ENCODE measurements around the gene GRM4.

The GRM4 gene

DNA sequence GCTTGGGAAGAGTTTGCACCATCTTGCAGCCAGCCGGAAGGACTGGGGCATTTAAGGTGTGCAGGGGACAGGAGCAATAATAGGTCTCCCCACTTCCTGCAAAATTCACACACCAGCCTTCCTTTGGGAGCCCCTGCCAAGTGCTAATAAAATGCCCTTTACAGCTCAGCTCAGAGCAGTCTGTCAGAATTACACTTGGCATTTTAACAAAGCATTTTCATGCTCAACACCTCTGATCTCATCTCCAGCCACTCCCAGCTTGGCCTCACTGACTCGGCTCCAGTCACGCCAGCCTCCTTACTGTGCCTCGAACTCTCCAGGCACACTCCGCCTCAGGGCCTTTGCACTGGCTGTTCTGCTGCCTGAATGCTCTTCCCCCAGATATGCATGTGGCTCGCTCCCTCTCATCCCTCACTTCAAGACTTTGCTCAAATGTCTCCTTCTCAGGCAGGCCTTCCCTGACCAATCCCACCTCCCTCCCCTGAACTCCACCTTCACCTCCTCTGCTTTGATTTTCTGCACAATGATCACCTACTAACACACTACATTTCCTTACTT is 43.7 kb downstream of the GRM4 start:
- Histone ChIP-seq H3K9me3 (ENCODE audit: control insufficient read depth in 1 of 2, low read length in 2 of 2) (no peaks in the 10 kb centered on the region), H3K27me3 (ENCODE audit: low read depth, low read length) (no peaks in the 10 kb centered on the region), H3K4me3 (ENCODE audit: low read depth in 1 of 2, low read length in 2 of 2) (no peak overlapping the region), H3K27ac (ENCODE audit: low read length) (no peak overlapping the region), H3K4me1 (ENCODE audit: control insufficient read depth in 1 of 2, insufficient read depth in 2 of 2, low read length in 2 of 2) (no peaks in the 10 kb centered on the region), H3K36me3 (ENCODE audit: control insufficient read depth in 1 of 2, insufficient read depth in 2 of 2, low read length in 2 of 2) (no peaks in the 10 kb centered on the region)

DNA sequence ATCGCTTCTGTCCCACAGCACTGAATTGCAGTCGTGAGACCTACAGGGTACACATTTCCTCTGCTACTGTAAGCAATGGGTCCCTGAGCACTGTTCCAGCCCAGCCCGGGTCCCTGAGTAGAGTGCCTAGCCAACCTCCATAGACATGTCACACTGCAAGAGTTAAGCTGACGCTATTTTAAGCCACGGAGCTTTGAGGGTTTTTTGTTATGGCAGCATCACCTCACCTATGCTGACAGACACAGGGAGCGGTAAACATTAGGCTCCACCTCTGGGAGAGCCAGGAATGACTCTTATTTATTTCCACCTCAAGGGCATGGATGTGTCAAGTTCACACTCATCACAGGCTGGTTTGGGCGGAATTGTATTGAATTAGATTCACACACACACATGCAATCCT is 45.1 kb downstream of the GRM4 start:
- Histone ChIP-seq H3K4me1 (ENCODE audit: control insufficient read depth in 1 of 2, insufficient read depth in 2 of 2, low read length in 2 of 2) (no peaks in the 10 kb centered on the region), H3K4me3 (ENCODE audit: low read depth in 1 of 2, low read length in 2 of 2) (no peak overlapping the region), H3K9me3 (ENCODE audit: control insufficient read depth in 1 of 2, low read length in 2 of 2) (no peaks in the 10 kb centered on the region), H3K27ac (ENCODE audit: low read length) (no peak overlapping the region), H3K27me3 (ENCODE audit: low read depth, low read length) (no peaks in the 10 kb centered on the region), H3K36me3 (ENCODE audit: control insufficient read depth in 1 of 2, insufficient read depth in 2 of 2, low read length in 2 of 2) (no peaks in the 10 kb centered on the region)

DNA sequence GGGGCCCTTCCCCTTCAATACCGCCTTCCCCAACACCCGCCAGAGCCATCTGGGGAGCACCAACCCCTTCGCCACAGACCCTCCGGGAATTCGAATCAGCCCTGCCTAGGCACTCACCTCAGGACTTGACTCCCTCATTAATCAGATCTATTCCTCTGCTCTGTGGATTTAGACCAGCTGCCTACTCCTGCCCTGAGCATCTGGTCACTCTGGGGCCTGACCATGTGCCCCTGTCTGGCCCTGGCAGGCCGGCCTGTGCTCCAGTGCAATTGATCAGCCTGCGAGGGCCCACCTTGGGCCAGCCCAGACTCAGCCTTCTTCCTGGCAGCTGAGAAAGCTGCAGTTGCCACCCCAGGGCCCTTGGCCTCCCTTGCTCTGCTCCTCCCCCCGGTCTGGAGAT is 46.0 kb downstream of the GRM4 start:
- Histone ChIP-seq H3K4me1 (ENCODE audit: control insufficient read depth in 1 of 2, insufficient read depth in 2 of 2, low read length in 2 of 2) (no peaks in the 10 kb centered on the region), H3K27ac (ENCODE audit: low read length) (no peak overlapping the region), H3K27me3 (ENCODE audit: low read depth, low read length) (no peaks in the 10 kb centered on the region), H3K36me3 (ENCODE audit: control insufficient read depth in 1 of 2, insufficient read depth in 2 of 2, low read length in 2 of 2) (no peaks in the 10 kb centered on the region), H3K4me3 (ENCODE audit: low read depth in 1 of 2, low read length in 2 of 2) (no peak overlapping the region), H3K9me3 (ENCODE audit: control insufficient read depth in 1 of 2, low read length in 2 of 2) (no peaks in the 10 kb centered on the region)

DNA sequence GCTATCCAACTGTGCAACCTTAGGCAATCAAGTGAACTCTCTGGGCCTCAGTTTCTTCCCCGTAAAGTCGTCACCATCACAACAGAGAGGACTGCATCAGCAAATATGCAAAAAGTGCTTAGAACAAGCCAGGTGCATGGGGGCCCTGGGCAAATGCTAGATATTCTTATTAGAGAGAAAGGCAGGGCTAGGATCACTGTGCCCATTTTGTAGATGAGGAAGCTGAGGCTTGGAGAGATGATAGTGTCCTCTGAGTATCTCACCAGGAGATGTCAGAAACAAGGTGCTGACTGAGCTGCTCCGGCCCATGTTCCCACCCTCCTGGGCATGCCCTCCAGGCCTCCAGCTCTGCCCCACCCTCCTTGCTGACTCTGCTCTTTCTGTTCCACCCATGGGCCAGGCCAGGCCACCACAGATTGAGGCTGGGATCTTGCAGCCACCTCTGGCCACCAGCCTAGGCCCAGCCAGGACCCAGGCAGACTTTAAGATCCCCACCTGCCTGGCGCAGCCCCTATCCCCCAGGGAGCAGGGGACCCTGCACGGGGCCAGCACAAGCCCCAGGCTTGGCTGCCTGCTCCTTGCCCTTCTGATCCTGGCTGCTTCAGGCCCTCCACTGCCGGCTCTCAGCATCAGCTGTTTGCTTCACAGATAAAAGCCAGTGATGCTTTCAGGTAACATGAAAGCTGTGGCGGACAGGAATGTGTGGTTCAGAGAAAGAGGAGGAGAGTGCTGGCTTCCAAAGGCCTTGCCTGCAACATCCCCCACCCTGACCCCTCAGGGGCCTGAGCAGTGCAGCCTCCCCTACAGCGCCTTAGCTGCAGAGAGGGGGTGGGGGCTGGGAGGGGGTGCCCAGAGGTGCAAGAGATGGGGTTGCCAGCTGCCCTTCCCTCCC is 47.6 kb downstream of the GRM4 start:
- no peaks in the 10 kb centered on the region for H3K27me3 ChIP-seq (ENCODE audit: low read depth, low read length)
- no peaks in the 10 kb centered on the region for H3K36me3 ChIP-seq (ENCODE audit: control insufficient read depth in 1 of 2, insufficient read depth in 2 of 2, low read length in 2 of 2)
- H3K27ac ChIP-seq (ENCODE audit: low read length): no peak overlapping the region
- H3K4me3 ChIP-seq (ENCODE audit: low read depth in 1 of 2, low read length in 2 of 2): no peak overlapping the region
- no peaks in the 10 kb centered on the region for H3K4me1 ChIP-seq (ENCODE audit: control insufficient read depth in 1 of 2, insufficient read depth in 2 of 2, low read length in 2 of 2)
- H3K9me3 ChIP-seq (ENCODE audit: control insufficient read depth in 1 of 2, low read length in 2 of 2): no peaks in the 10 kb centered on the region

DNA sequence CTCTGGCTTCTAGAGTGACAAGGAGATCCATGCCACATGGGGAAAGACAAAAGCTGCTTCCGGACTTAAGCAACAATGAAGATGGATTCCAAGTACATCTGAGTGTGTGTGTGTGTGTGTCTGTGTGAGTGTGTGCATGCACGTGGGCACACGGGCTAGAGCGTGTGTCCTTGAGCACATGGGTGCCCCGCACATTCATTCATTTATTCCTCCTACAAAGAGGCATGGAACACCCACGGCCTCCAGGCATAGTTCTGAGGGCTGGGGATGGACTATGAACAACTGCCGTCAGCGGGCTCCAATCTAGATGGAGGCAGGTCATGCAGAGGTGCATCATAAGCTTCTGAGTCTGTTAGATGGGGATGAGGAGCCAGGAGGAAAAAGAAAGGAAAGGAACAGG is 49.1 kb downstream of the GRM4 start:
- Histone ChIP-seq H3K27ac (ENCODE audit: low read length) (no peak overlapping the region), H3K27me3 (ENCODE audit: low read depth, low read length) (no peaks in the 10 kb centered on the region), H3K36me3 (ENCODE audit: control insufficient read depth in 1 of 2, insufficient read depth in 2 of 2, low read length in 2 of 2) (no peaks in the 10 kb centered on the region), H3K4me1 (ENCODE audit: control insufficient read depth in 1 of 2, insufficient read depth in 2 of 2, low read length in 2 of 2) (no peaks in the 10 kb centered on the region), H3K4me3 (ENCODE audit: low read depth in 1 of 2, low read length in 2 of 2) (no peak overlapping the region), H3K9me3 (ENCODE audit: control insufficient read depth in 1 of 2, low read length in 2 of 2) (no peaks in the 10 kb centered on the region)

DNA sequence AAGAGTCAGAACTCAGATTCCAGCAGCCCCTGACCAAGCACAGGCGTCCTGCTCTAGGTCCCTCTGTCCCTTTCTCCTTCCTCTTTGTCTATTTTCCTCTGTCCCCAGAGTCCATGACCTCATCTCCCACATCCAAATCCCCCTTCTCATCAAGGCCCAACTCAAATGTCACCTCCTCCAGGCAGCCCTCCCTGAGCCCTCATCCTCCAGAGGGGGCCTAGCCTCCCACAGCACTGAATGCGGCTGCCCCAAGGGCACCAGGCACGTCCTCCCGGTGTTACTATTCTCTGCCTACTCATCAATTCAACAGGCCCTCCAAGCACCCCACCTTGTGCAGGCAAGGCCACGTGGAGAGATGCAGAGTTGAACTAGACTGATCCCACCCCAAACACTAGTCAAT is 49.7 kb downstream of the GRM4 start:
- Histone ChIP-seq H3K36me3 (ENCODE audit: control insufficient read depth in 1 of 2, insufficient read depth in 2 of 2, low read length in 2 of 2) (no peaks in the 10 kb centered on the region), H3K4me3 (ENCODE audit: low read depth in 1 of 2, low read length in 2 of 2) (no peak overlapping the region), H3K27ac (ENCODE audit: low read length) (no peak overlapping the region), H3K9me3 (ENCODE audit: control insufficient read depth in 1 of 2, low read length in 2 of 2) (no peaks in the 10 kb centered on the region), H3K27me3 (ENCODE audit: low read depth, low read length) (no peaks in the 10 kb centered on the region), H3K4me1 (ENCODE audit: control insufficient read depth in 1 of 2, insufficient read depth in 2 of 2, low read length in 2 of 2) (no peaks in the 10 kb centered on the region)

DNA sequence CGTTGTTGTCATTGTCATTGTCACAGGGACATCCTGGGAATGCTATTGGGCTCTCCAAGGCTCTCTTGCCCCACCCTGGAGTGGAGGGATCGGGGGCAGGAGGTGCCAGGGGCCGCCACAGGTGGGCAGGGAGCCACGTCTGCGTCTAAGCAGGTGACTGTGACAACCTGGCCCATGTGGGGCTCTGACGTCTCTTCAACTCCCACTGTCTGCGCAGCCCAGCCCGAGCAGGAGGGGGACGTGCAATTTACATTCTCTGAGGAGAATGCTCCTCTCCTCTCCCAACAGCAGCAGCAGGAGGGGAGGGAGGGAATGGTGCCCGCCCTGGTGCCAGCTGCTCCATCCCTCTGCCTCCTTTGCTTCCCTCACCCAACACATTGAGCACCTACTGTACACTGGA is 50.1 kb downstream of the GRM4 start:
- Histone ChIP-seq H3K36me3 (ENCODE audit: control insufficient read depth in 1 of 2, insufficient read depth in 2 of 2, low read length in 2 of 2) (no peaks in the 10 kb centered on the region), H3K9me3 (ENCODE audit: control insufficient read depth in 1 of 2, low read length in 2 of 2) (no peaks in the 10 kb centered on the region), H3K27me3 (ENCODE audit: low read depth, low read length) (no peaks in the 10 kb centered on the region), H3K4me1 (ENCODE audit: control insufficient read depth in 1 of 2, insufficient read depth in 2 of 2, low read length in 2 of 2) (no peaks in the 10 kb centered on the region), H3K4me3 (ENCODE audit: low read depth in 1 of 2, low read length in 2 of 2) (no peak overlapping the region), H3K27ac (ENCODE audit: low read length) (no peak overlapping the region)

DNA sequence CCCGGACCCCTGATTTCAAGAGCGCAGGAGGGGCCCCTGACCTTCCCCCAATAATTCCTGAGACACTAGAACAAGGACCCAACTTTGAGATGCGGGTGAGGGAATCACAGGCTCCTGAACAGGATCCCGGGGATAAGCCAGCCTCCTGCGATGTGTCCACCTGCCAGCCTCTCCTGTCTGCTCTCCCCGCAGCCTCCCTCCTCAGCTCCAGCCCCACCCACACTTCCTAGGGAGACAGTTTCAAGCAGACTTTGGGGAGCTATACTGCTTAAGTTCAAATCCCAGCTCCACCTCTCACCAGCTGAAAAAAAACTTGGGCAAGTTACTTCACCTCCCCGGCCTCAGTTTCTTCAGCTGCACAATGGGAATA is 50.8 kb downstream of the GRM4 start:
- no peaks in the 10 kb centered on the region for H3K36me3 ChIP-seq (ENCODE audit: control insufficient read depth in 1 of 2, insufficient read depth in 2 of 2, low read length in 2 of 2)
- H3K27me3 ChIP-seq (ENCODE audit: low read depth, low read length): no peaks in the 10 kb centered on the region
- no peak overlapping the region for H3K27ac ChIP-seq (ENCODE audit: low read length)
- no peaks in the 10 kb centered on the region for H3K4me1 ChIP-seq (ENCODE audit: control insufficient read depth in 1 of 2, insufficient read depth in 2 of 2, low read length in 2 of 2)
- H3K4me3 ChIP-seq (ENCODE audit: low read depth in 1 of 2, low read length in 2 of 2): no peak overlapping the region
- no peaks in the 10 kb centered on the region for H3K9me3 ChIP-seq (ENCODE audit: control insufficient read depth in 1 of 2, low read length in 2 of 2)

DNA sequence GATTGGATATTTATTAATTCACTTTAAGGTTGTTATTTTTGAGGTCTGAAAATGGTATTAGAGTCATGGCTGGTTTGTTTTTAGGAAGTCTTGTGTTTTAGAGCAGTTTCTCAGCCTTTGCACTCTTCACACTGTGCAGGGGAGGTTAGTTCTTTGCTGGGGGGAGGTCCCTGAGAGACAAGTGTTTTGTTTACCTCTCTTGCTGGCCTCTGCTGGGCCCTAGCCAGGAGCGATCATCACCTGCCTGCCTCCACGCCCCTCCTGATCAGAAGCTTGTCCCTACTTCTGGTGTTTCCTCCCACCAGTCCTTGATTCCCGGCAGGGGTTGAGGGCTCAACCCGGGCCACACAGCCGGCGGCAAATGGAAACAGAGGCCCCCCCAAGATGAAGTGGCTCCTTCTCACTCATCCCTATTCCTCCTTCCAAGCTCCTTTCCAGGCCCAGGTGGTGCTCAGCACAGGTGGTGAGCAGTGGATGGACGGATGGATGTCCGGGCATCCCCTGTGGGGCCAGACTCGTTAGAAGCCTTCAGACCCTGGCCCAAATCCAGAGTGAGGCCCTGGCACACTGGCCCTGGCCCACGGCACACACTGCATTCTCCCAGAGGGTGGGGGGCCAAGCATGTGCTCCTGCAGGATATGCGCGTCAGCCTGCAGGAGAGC is 51.3 kb downstream of the GRM4 start:
- Histone ChIP-seq H3K4me3 (ENCODE audit: low read depth in 1 of 2, low read length in 2 of 2) (no peak overlapping the region), H3K27me3 (ENCODE audit: low read depth, low read length) (no peaks in the 10 kb centered on the region), H3K4me1 (ENCODE audit: control insufficient read depth in 1 of 2, insufficient read depth in 2 of 2, low read length in 2 of 2) (no peaks in the 10 kb centered on the region), H3K9me3 (ENCODE audit: control insufficient read depth in 1 of 2, low read length in 2 of 2) (no peaks in the 10 kb centered on the region), H3K27ac (ENCODE audit: low read length) (no peak overlapping the region), H3K36me3 (ENCODE audit: control insufficient read depth in 1 of 2, insufficient read depth in 2 of 2, low read length in 2 of 2) (no peaks in the 10 kb centered on the region)

DNA sequence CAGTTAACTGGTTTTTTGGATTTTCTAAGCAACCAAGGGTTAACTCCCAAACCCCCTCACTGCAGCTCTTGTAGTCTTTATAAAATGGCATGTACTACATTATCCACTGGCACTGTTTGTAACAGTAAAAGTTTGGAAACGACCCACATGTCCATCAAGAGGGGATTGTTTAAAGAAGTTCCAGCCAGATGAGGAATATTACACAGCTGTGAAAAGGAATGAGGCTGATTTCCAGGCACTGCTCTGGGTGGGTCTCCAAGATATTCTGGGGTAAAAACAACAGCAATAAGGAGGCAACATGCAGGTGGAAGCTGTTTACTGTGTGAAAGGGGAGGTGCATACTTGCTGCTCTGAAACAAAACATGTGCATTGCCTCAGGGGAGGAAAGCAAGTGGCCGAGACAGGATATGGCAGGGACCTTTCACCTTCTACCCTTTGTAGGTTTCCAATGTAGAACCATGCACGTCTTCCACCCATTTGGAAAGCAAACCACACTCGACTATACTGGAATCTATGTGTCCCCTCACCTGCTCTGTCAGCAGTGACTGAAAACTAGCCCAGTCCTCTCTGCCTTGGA is 51.9 kb downstream of the GRM4 start:
- Histone ChIP-seq H3K9me3 (ENCODE audit: control insufficient read depth in 1 of 2, low read length in 2 of 2) (no peaks in the 10 kb centered on the region), H3K36me3 (ENCODE audit: control insufficient read depth in 1 of 2, insufficient read depth in 2 of 2, low read length in 2 of 2) (no peaks in the 10 kb centered on the region), H3K27me3 (ENCODE audit: low read depth, low read length) (no peaks in the 10 kb centered on the region), H3K27ac (ENCODE audit: low read length) (no peak overlapping the region), H3K4me1 (ENCODE audit: control insufficient read depth in 1 of 2, insufficient read depth in 2 of 2, low read length in 2 of 2) (no peaks in the 10 kb centered on the region), H3K4me3 (ENCODE audit: low read depth in 1 of 2, low read length in 2 of 2) (no peak overlapping the region)

DNA sequence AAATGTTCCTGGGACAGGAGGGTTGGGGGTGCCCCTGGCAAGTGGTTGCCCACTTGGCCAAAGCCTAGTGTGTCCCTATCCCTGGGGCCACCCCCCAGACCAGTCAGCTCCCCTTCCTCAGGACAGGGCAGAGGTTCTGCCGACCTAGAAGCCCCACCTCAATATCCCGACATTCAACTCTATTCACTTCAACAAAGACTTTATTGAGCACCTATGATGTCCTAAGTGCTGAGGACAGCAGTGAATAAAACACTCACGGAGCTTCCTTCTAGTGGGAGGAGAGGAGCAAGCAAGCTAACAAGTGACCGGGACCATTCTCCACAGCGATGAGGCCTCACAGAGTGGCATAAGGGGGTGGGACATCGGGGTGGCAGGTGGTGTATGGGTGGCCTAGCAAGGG is 52.7 kb downstream of the GRM4 start:
- H3K27me3 ChIP-seq (ENCODE audit: low read depth, low read length): no peaks in the 10 kb centered on the region
- no peak overlapping the region for H3K27ac ChIP-seq (ENCODE audit: low read length)
- no peaks in the 10 kb centered on the region for H3K4me1 ChIP-seq (ENCODE audit: control insufficient read depth in 1 of 2, insufficient read depth in 2 of 2, low read length in 2 of 2)
- no peak overlapping the region for H3K4me3 ChIP-seq (ENCODE audit: low read depth in 1 of 2, low read length in 2 of 2)
- no peaks in the 10 kb centered on the region for H3K9me3 ChIP-seq (ENCODE audit: control insufficient read depth in 1 of 2, low read length in 2 of 2)
- H3K36me3 ChIP-seq (ENCODE audit: control insufficient read depth in 1 of 2, insufficient read depth in 2 of 2, low read length in 2 of 2): no peaks in the 10 kb centered on the region
